DND-41 (cell line): Measurements from ENCODE around the gene SEC22C.

Experiments
- EZH2 ChIP-seq: IDR thresholded peaks from 3 replicates; pipeline ENCODE4 v1.6.1; 2012; ENCODE audit warnings: borderline replicate concordance, low read depth, mild to moderate bottlenecking, moderate library complexity, low read length, inconsistent platforms; ENCODE audit not compliant: severe bottlenecking
- TF ChIP-seq, protein P1 (sequence below): IDR thresholded peaks from 2 replicates; pipeline ENCODE4 v1.5.1; 2012; ENCODE audit warnings: borderline replicate concordance, low read length, moderate library complexity, mild to moderate bottlenecking; ENCODE audit not compliant: poor library complexity, severe bottlenecking; ENCODE audit errors: extremely low read depth

GRCh38 chr3:42535981-42536784 lies 45.6 kb downstream of the SEC22C start:
- TF ChIP-seq, protein P1, sequence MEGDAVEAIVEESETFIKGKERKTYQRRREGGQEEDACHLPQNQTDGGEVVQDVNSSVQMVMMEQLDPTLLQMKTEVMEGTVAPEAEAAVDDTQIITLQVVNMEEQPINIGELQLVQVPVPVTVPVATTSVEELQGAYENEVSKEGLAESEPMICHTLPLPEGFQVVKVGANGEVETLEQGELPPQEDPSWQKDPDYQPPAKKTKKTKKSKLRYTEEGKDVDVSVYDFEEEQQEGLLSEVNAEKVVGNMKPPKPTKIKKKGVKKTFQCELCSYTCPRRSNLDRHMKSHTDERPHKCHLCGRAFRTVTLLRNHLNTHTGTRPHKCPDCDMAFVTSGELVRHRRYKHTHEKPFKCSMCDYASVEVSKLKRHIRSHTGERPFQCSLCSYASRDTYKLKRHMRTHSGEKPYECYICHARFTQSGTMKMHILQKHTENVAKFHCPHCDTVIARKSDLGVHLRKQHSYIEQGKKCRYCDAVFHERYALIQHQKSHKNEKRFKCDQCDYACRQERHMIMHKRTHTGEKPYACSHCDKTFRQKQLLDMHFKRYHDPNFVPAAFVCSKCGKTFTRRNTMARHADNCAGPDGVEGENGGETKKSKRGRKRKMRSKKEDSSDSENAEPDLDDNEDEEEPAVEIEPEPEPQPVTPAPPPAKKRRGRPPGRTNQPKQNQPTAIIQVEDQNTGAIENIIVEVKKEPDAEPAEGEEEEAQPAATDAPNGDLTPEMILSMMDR = peak; percentile 55
- no peak for TF ChIP-seq EZH2
